Suprapubic skin (tissue), 4 donors: ENCODE data around the gene ZNF584. TPM values are rescaled to one million over a fixed set of nuclear protein-coding genes. Genes with fewer than 3 reads are reported as not detected.

Experiments used
- DNase-seq, 2 donors: peaks; one replicate each; pipeline ENCODE4 v3.0.0-alpha.2; 2019; ENCODE audit warnings: low spot score in 2 of 2
- H3K27ac ChIP-seq: fragments of 200-600 bp; sonication (generic); one replicate; pipeline ENCODE4 v1.5.1; 2019
- H3K27me3 ChIP-seq: fragments of 200-600 bp; sonication (generic); one replicate; pipeline ENCODE4 v1.5.1; 2019
- H3K36me3 ChIP-seq: fragments of 200-600 bp; sonication (generic); one replicate; pipeline ENCODE4 v1.5.1; 2019
- H3K4me1 ChIP-seq: fragments of 200-600 bp; sonication (generic); one replicate; pipeline ENCODE4 v1.5.1; 2019
- H3K4me3 ChIP-seq: fragments of 200-600 bp; sonication (generic); one replicate; pipeline ENCODE4 v1.5.1; 2019; ENCODE audit warnings: mild to moderate bottlenecking
- H3K9me3 ChIP-seq: fragments of 200-600 bp; sonication (generic); one replicate; pipeline ENCODE4 v1.5.1; 2019
- EP300 ChIP-seq: sonication (generic); formaldehyde crosslinking; IDR thresholded peaks from one replicate; pipeline ENCODE4 v1.6.1; 2017; ENCODE audit warnings: antibody characterized with exemption
- POLR2A ChIP-seq, 2 donors: fragments of 450-650 bp; IDR thresholded peaks; one replicate each; pipeline ENCODE4 v1.6.1; 2017; ENCODE audit warnings: antibody characterized with exemption in 2 of 2, mild to moderate bottlenecking in 2 of 2, moderate library complexity in 2 of 2
- POLR2AphosphoS5 ChIP-seq, 3 donors: sonication (generic); formaldehyde crosslinking; IDR thresholded peaks; one replicate each; pipeline ENCODE4 v1.6.1; 2017; ENCODE audit warnings: antibody characterized with exemption in 3 of 3
- WGBS: methylation state at CpG from one replicate; pipeline ENCODE4 v1.1.5; 2018; 5-methylcytosine and 5-hydroxymethylcytosine counted together
- total RNA-seq, 4 donors: library from RNA; depleted of rRNA; stranded (reverse); fragments of >200 nt; gene quantifications; one replicate each; pipeline ENCODE4 v1.1.0, GENCODE V29; 2016
- TF ChIP-seq, protein P1 (sequence below), 2 donors: fragments of 200-600 bp in 1 of 2; fragments of 450-650 bp in 1 of 2; sonication (generic) in 1 of 2; IDR thresholded peaks; one replicate each; pipeline ENCODE4 v1.5.1; 2016 to 2019; ENCODE audit warnings: antibody characterized with exemption in 2 of 2, mild to moderate bottlenecking in 1 of 2, moderate library complexity in 1 of 2

ZNF584 gene
- total RNA-seq, 4 donors from 2014 or later, result 15.8 to 21.2 (median 17.4) TPM

GRCh38 chr19:58379246-58379645 lies 29.2 kb upstream of the ZNF584 start:
- no peak for DNase-seq
- no peaks in the 10 kb centered on the region for H3K27me3 ChIP-seq
- no peak overlapping the region for H3K27ac ChIP-seq
- H3K36me3 ChIP-seq, result no peaks in the 10 kb centered on the region
- no peak overlapping the region for H3K4me3 ChIP-seq
- 89% methylated on average over 3 of the region's 6 CpGs for WGBS
- TF ChIP-seq, protein P1, sequence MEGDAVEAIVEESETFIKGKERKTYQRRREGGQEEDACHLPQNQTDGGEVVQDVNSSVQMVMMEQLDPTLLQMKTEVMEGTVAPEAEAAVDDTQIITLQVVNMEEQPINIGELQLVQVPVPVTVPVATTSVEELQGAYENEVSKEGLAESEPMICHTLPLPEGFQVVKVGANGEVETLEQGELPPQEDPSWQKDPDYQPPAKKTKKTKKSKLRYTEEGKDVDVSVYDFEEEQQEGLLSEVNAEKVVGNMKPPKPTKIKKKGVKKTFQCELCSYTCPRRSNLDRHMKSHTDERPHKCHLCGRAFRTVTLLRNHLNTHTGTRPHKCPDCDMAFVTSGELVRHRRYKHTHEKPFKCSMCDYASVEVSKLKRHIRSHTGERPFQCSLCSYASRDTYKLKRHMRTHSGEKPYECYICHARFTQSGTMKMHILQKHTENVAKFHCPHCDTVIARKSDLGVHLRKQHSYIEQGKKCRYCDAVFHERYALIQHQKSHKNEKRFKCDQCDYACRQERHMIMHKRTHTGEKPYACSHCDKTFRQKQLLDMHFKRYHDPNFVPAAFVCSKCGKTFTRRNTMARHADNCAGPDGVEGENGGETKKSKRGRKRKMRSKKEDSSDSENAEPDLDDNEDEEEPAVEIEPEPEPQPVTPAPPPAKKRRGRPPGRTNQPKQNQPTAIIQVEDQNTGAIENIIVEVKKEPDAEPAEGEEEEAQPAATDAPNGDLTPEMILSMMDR (IDR thresholded peaks at IDR 0.05), result no peak
- TF ChIP-seq POLR2A (IDR thresholded peaks at IDR 0.05), result no peak
- no peak for TF ChIP-seq EP300
- TF ChIP-seq POLR2AphosphoS5 (IDR thresholded peaks at IDR 0.05), result no peak
- peaks cover 24% of the 10 kb centered on the region for H3K4me1 ChIP-seq
- H3K9me3 ChIP-seq, result no peaks in the 10 kb centered on the region

GRCh38 chr19:58380037-58380661 lies 28.3 kb upstream of the ZNF584 start:
- Histone ChIP-seq H3K36me3 (no peaks in the 10 kb centered on the region), H3K27me3 (no peaks in the 10 kb centered on the region), H3K4me1 (peaks cover 26% of the 10 kb centered on the region), H3K27ac (peak overlapping the region; percentile 95), H3K4me3 (peak overlapping the region; percentile 88), H3K9me3 (no peaks in the 10 kb centered on the region)
- DNase-seq, result no peak
- TF ChIP-seq, protein P1 (IDR thresholded peaks at IDR 0.05), result no peak
- no peak for TF ChIP-seq EP300
- TF ChIP-seq POLR2AphosphoS5 (IDR thresholded peaks at IDR 0.05), result no peak
- TF ChIP-seq POLR2A (IDR thresholded peaks at IDR 0.05), result no peak
- 4% methylated on average over 24 of the region's 24 CpGs for WGBS

- Histone ChIP-seq H3K27ac (peak within 1 kb of the TSS; percentile 95), H3K4me1 (peaks cover 33% of the 10 kb centered on the region), H3K36me3 (no peaks in the 10 kb centered on the region), H3K9me3 (no peaks in the 10 kb centered on the region), H3K4me3 (peak within 1 kb of the TSS; percentile 88), H3K27me3 (no peaks in the 10 kb centered on the region)
- TF ChIP-seq EP300, result no peak
- TF ChIP-seq, protein P1 (IDR thresholded peaks at IDR 0.05), result no peak
- peak; percentile 23 to 85 (median 79) for TF ChIP-seq POLR2AphosphoS5 (IDR thresholded peaks at IDR 0.05)
- peak; percentile 70 to 79 for TF ChIP-seq POLR2A (IDR thresholded peaks at IDR 0.05)
- 0% methylated on average over 46 of the region's 83 CpGs for WGBS
- DNase-seq, result peak; percentile 99
These were observed 27.6 kb upstream of the ZNF584 start, which contains the start of gene ZNF837 for GRCh38 chr19:58380662-58381459. ZNF837 (minus strand) TSS chr19:58381030; CDS start chr19:58369332, 11,698 bp downstream.

- Histone ChIP-seq H3K36me3 (no peaks in the 10 kb centered on the region), H3K27me3 (no peaks in the 10 kb centered on the region), H3K27ac (peak overlapping the region; percentile 95), H3K4me1 (peaks cover 39% of the 10 kb centered on the region), H3K4me3 (peak overlapping the region; percentile 88), H3K9me3 (no peaks in the 10 kb centered on the region)
- no peak for TF ChIP-seq EP300
- TF ChIP-seq POLR2A (IDR thresholded peaks at IDR 0.05), result no peak
- DNase-seq, result no peak
- 31% methylated on average over 26 of the region's 26 CpGs for WGBS
These were observed 26.8 kb upstream of the ZNF584 start for GRCh38 chr19:58381460-58382212.

- H3K36me3 ChIP-seq, result no peaks in the 10 kb centered on the region
- DNase-seq, result no peak
- 86% methylated on average over 6 of the region's 6 CpGs for WGBS
- no peak overlapping the region for H3K4me3 ChIP-seq
- H3K4me1 ChIP-seq, result peaks cover 47% of the 10 kb centered on the region
- TF ChIP-seq, protein P1 (IDR thresholded peaks at IDR 0.05), result no peak
- TF ChIP-seq POLR2AphosphoS5 (IDR thresholded peaks at IDR 0.05) (no peak), POLR2A (IDR thresholded peaks at IDR 0.05) (no peak), EP300 (no peak)
- H3K27me3 ChIP-seq, result no peaks in the 10 kb centered on the region
- no peak overlapping the region for H3K27ac ChIP-seq
- no peaks in the 10 kb centered on the region for H3K9me3 ChIP-seq
These were observed 25.3 kb upstream of the ZNF584 start for GRCh38 chr19:58382997-58383603.
